Activated CD4-positive, alpha-beta memory T cell treated with anti-CD3 and anti-CD28 coated beads for 36 hours (primary cell): ENCODE results near the gene CFAP74. TPM values are rescaled to one million over a fixed set of nuclear protein-coding genes. Genes with fewer than 3 reads are reported as not detected.
"Not testable (repeated sequence)": the region's sequence is repeated elsewhere in the genome, so short reads cannot be mapped to it uniquely, and the experiment has no call there.

Source experiments
- CTCF ChIA-PET: fragments of 350-600 bp; sonication (Branson Sonifier 250); formaldehyde crosslinking; loops from one replicate; lab custom pipeline; 2021; ENCODE audit warnings: antibody characterized with exemption, inconsistent platforms; lab: Charles Lee
- POLR2A ChIA-PET: fragments of 350-600 bp; sonication (Branson Sonifier 250); formaldehyde crosslinking; loops from one replicate; lab custom pipeline; 2021; ENCODE audit warnings: antibody characterized with exemption; lab: Charles Lee
- DNase-seq: peaks from one replicate; pipeline ENCODE4 v3.0.0-alpha.2; 2020
- H3K27ac Mint-ChIP-seq: one replicate; pipeline ENCODE4 v1.8.0; 2021; ENCODE audit warnings: mixed read lengths
- H3K27me3 Mint-ChIP-seq: one replicate; pipeline ENCODE4 v1.8.0; 2021; ENCODE audit warnings: mixed read lengths
- H3K36me3 Mint-ChIP-seq: one replicate; pipeline ENCODE4 v1.8.0; 2021; ENCODE audit warnings: mixed read lengths
- H3K4me1 Mint-ChIP-seq: one replicate; pipeline ENCODE4 v1.8.0; 2021; ENCODE audit warnings: low read depth, mixed read lengths
- H3K4me3 Mint-ChIP-seq: one replicate; pipeline ENCODE4 v1.8.0; 2021; ENCODE audit warnings: mild to moderate bottlenecking, mixed read lengths
- H3K9me3 Mint-ChIP-seq: one replicate; pipeline ENCODE4 v1.8.0; 2021; ENCODE audit warnings: mixed read lengths
- intact Hi-C: fragments of 100-400 bp; cut with micrococcal nuclease; formaldehyde crosslinking; loops from one replicate; pipeline ENCODE4 v1.15.1; 2023
- total RNA-seq, 2 experiments: library from RNA; stranded (reverse); gene quantifications; one replicate each; pipeline ENCODE4 v1.2.3, GENCODE V29; 2021

The CFAP74 gene
- total RNA-seq, 2 experiments from 2014 or later: not detected

- POLR2A ChIA-PET: no interaction called here
- Mint-ChIP-seq H3K27ac (no peak overlapping the region), H3K36me3 (no peaks in the 10 kb centered on the region), H3K4me1 (peaks cover 3% of the 10 kb centered on the region), H3K9me3 (no peaks in the 10 kb centered on the region), H3K27me3 (no peaks in the 10 kb centered on the region), H3K4me3 (no peak overlapping the region)
- DNase-seq: no peak
- CTCF ChIA-PET: interaction anchor here (1.0 to 6.6 kb wide), 3 partner anchors 16 to 102 kb away, joined by 3 to 67 read pairs (median 4); no protein-coding TSS in a partner anchor
- intact Hi-C loops: loop anchor here (5.0 kb wide), 1 partner anchor 104 kb away; no protein-coding TSS in a partner anchor
Observed at GRCh38 chr1:1942753-1943656, 60.6 kb downstream of the CFAP74 start.

GRCh38 chr1:1941868-1942752 is 61.5 kb downstream of the CFAP74 start:
- POLR2A ChIA-PET: no interaction called here
- DNase-seq: no peak
- H3K27ac Mint-ChIP-seq: no peak overlapping the region
- H3K4me3 Mint-ChIP-seq: no peak overlapping the region
- H3K4me1 Mint-ChIP-seq: peaks cover 3% of the 10 kb centered on the region
- intact Hi-C loops: loop anchor here (5.0 kb wide), 1 partner anchor 105 kb away; no protein-coding TSS in a partner anchor
- CTCF ChIA-PET: interaction anchor here (1.1 to 6.6 kb wide), 2 partner anchors 18 to 103 kb away, joined by 4 to 67 read pairs; no protein-coding TSS in a partner anchor
- H3K36me3 Mint-ChIP-seq: no peaks in the 10 kb centered on the region
- H3K27me3 Mint-ChIP-seq: no peaks in the 10 kb centered on the region
- no peaks in the 10 kb centered on the region for H3K9me3 Mint-ChIP-seq

- Mint-ChIP-seq H3K4me3 (no peak overlapping the region), H3K4me1 (peaks cover 3% of the 10 kb centered on the region), H3K27ac (no peak overlapping the region), H3K9me3 (no peaks in the 10 kb centered on the region), H3K36me3 (no peaks in the 10 kb centered on the region), H3K27me3 (no peaks in the 10 kb centered on the region)
- intact Hi-C loops: loop anchor here (5.0 kb wide), 1 partner anchor 106 kb away; no protein-coding TSS in a partner anchor
- ChIA-PET CTCF (interaction anchor here (1.1 to 6.6 kb wide), 3 partner anchors 9 to 104 kb away, joined by 3 to 67 read pairs (median 4); no protein-coding TSS in a partner anchor), POLR2A (no interaction called here)
- no peak for DNase-seq
Observed at GRCh38 chr1:1941211-1941841, 62.3 kb downstream of the CFAP74 start.

GRCh38 chr1:1940123-1940425 is 63.5 kb downstream of the CFAP74 start:
- no peaks in the 10 kb centered on the region for H3K36me3 Mint-ChIP-seq
- no peaks in the 10 kb centered on the region for H3K27me3 Mint-ChIP-seq
- CTCF ChIA-PET: interaction anchor here (1.4 to 6.6 kb wide), 2 partner anchors 10 to 105 kb away, joined by 3 to 67 read pairs; no protein-coding TSS in a partner anchor
- DNase-seq: no peak
- H3K4me3 Mint-ChIP-seq: no peak overlapping the region
- peaks cover 6% of the 10 kb centered on the region for H3K9me3 Mint-ChIP-seq
- POLR2A ChIA-PET: interaction anchor here (0.6 kb wide), 1 partner anchor 10 kb away, joined by 3 read pairs; no protein-coding TSS in a partner anchor
- intact Hi-C loops: loop anchor here (5.0 kb wide), 1 partner anchor 107 kb away; no protein-coding TSS in a partner anchor
- peaks cover 3% of the 10 kb centered on the region for H3K4me1 Mint-ChIP-seq
- H3K27ac Mint-ChIP-seq: no peak overlapping the region

- peaks cover 3% of the 10 kb centered on the region for H3K4me1 Mint-ChIP-seq
- intact Hi-C loops: loop anchor here (5.0 kb wide), 1 partner anchor 108 kb away; no protein-coding TSS in a partner anchor
Observed at GRCh38 chr1:1939296-1940122, 64.1 kb downstream of the CFAP74 start.

GRCh38 chr1:1938613-1939295 is 64.8 kb downstream of the CFAP74 start:
- Mint-ChIP-seq H3K9me3 (peaks cover 18% of the 10 kb centered on the region), H3K27me3 (no peaks in the 10 kb centered on the region), H3K27ac (no peak overlapping the region), H3K4me3 (no peak overlapping the region), H3K36me3 (no peaks in the 10 kb centered on the region), H3K4me1 (peaks cover under 1% of the 10 kb centered on the region)
- intact Hi-C loops: no loop called here
- ChIA-PET POLR2A (no interaction called here), CTCF (no interaction called here)
- DNase-seq: no peak

More at GRCh38 chr1:1939296-1940122, 64.1 kb downstream of the CFAP74 start:
- Mint-ChIP-seq H3K4me3 (no peak overlapping the region), H3K27me3 (no peaks in the 10 kb centered on the region), H3K9me3 (peaks cover 11% of the 10 kb centered on the region), H3K27ac (no peak overlapping the region), H3K36me3 (no peaks in the 10 kb centered on the region)
- DNase-seq: no peak
- POLR2A ChIA-PET: no interaction called here
- CTCF ChIA-PET: no interaction called here

GRCh38 chr1:1938276-1938573 is 65.4 kb downstream of the CFAP74 start:
- ChIA-PET POLR2A (no interaction called here), CTCF (no interaction called here)
- H3K4me1 Mint-ChIP-seq: no peaks in the 10 kb centered on the region
- no peaks in the 10 kb centered on the region for H3K36me3 Mint-ChIP-seq
- no peak overlapping the region for H3K4me3 Mint-ChIP-seq
- intact Hi-C loops: no loop called here
- DNase-seq: no peak
- no peak overlapping the region for H3K27ac Mint-ChIP-seq
- no peaks in the 10 kb centered on the region for H3K27me3 Mint-ChIP-seq
- peaks cover 18% of the 10 kb centered on the region for H3K9me3 Mint-ChIP-seq

GRCh38 chr1:1937549-1938275 is 65.9 kb downstream of the CFAP74 start:
- Mint-ChIP-seq H3K9me3 (peaks cover 18% of the 10 kb centered on the region), H3K27me3 (no peaks in the 10 kb centered on the region), H3K4me3 (no peak overlapping the region), H3K36me3 (no peaks in the 10 kb centered on the region), H3K4me1 (no peaks in the 10 kb centered on the region), H3K27ac (no peak overlapping the region)
- DNase-seq: no peak
- intact Hi-C loops: no loop called here
- ChIA-PET POLR2A (no interaction called here), CTCF (no interaction called here)

GRCh38 chr1:1937061-1937460 is 66.5 kb downstream of the CFAP74 start:
- ChIA-PET POLR2A (no interaction called here), CTCF (no interaction called here)
- H3K9me3 Mint-ChIP-seq: peaks cover 18% of the 10 kb centered on the region
- DNase-seq: no peak
- H3K27me3 Mint-ChIP-seq: no peaks in the 10 kb centered on the region
- H3K4me3 Mint-ChIP-seq: no peak overlapping the region
- no peaks in the 10 kb centered on the region for H3K4me1 Mint-ChIP-seq
- H3K36me3 Mint-ChIP-seq: no peaks in the 10 kb centered on the region
- no peak overlapping the region for H3K27ac Mint-ChIP-seq
- intact Hi-C loops: no loop called here

- peaks cover 18% of the 10 kb centered on the region for H3K9me3 Mint-ChIP-seq
- H3K4me1 Mint-ChIP-seq, DNase-seq, intact Hi-C loops, H3K27me3 Mint-ChIP-seq, CTCF ChIA-PET, H3K4me3 Mint-ChIP-seq, H3K36me3 Mint-ChIP-seq, POLR2A ChIA-PET: not testable (repeated sequence)
- H3K27ac Mint-ChIP-seq: peak overlapping the region; percentile 36
Observed at GRCh38 chr1:1934848-1935247, 68.7 kb downstream of the CFAP74 start.
